Stomach (tissue), 9 donors: ENCODE data around the gene OOSP4B. TPM values are rescaled to one million over a fixed set of nuclear protein-coding genes. Genes with fewer than 3 reads are reported as not detected.

ENCODE experiments used
- DNase-seq, 2 donors: peaks; one replicate each; pipeline versions ENCODE4 v3.0.0 to v3.0.0-alpha.2; 2013 to 2019
- H3K27ac ChIP-seq, 5 donors: fragments of 200-600 bp in 4 of 5; sonication (generic) in 4 of 5; one replicate each; pipeline ENCODE4 v1.5.1; 2013 to 2019; ENCODE audit warnings: mild to moderate bottlenecking in 1 of 5, moderate library complexity in 1 of 5
- H3K27me3 ChIP-seq, 3 donors: fragments of 200-600 bp; sonication (generic); one replicate each; pipeline ENCODE4 v1.5.1; 2017 to 2019; ENCODE audit warnings: mixed run types in 1 of 3
- H3K36me3 ChIP-seq, 4 donors: fragments of 200-600 bp; sonication (generic); 1 replicate in 3 of 4; 2 replicates in 1 of 4; pipeline ENCODE4 v1.5.1; 2016 to 2019
- H3K4me1 ChIP-seq, 4 donors: fragments of 200-600 bp; sonication (generic); one replicate each; pipeline ENCODE4 v1.5.1; 2016 to 2019
- H3K4me3 ChIP-seq, 4 donors: fragments of 200-600 bp; sonication (generic) in 3 of 4; one replicate each; pipeline ENCODE4 v1.5.1; 2016 to 2019; ENCODE audit warnings: mild to moderate bottlenecking in 1 of 4
- H3K9me3 ChIP-seq, 4 donors: fragments of 200-600 bp; sonication (generic); one replicate each; pipeline ENCODE4 v1.5.1; 2016 to 2019
- CTCF ChIP-seq, 7 experiments: fragments of 450-650 bp in 4 of 7; fragments of 200-600 bp in 3 of 7; sonication (generic) in 3 of 7; IDR thresholded peaks; one replicate each; pipeline ENCODE4 v1.5.1; 2016 to 2019; ENCODE audit warnings: antibody characterized with exemption in 7 of 7, control low read depth in 2 of 7, mild to moderate bottlenecking in 1 of 7
- EP300 ChIP-seq: sonication (generic); formaldehyde crosslinking; IDR thresholded peaks from one replicate; pipeline ENCODE4 v1.6.1; 2017; ENCODE audit warnings: antibody characterized with exemption
- POLR2A ChIP-seq, 4 donors: fragments of 450-650 bp; IDR thresholded peaks; one replicate each; pipeline ENCODE4 v1.6.1; 2016; ENCODE audit warnings: antibody characterized with exemption in 4 of 4, control low read depth in 2 of 4, mild to moderate bottlenecking in 1 of 4, moderate library complexity in 1 of 4
- POLR2AphosphoS5 ChIP-seq, 3 donors: sonication (generic); formaldehyde crosslinking; IDR thresholded peaks; one replicate each; pipeline ENCODE4 v1.6.1; 2016; ENCODE audit warnings: antibody characterized with exemption in 3 of 3
- WGBS, 5 donors: extraction: QIAGEN DNeasy Blood & Tissue Kit in 3 of 5; methylation state at CpG; one replicate each; pipeline versions ENCODE4 v1.1.5 to v1.1.7; 2013 to 2018; 5-methylcytosine and 5-hydroxymethylcytosine counted together
- intact Hi-C: fragments of 100-400 bp; cut with DNase I; formaldehyde crosslinking; loops from one replicate; pipeline ENCODE4 v1.15.1; 2023; ENCODE audit warnings: low total_unique reads
- polyA plus RNA-seq, 3 donors: library from polyadenylated mRNA; stranded (reverse); fragments of 200-250 nt; gene quantifications; one replicate each; pipeline ENCODE4 v1.2.3, GENCODE V29; 2013
- total RNA-seq, 5 donors: library from RNA; depleted of rRNA; stranded (reverse); fragments of >200 nt; gene quantifications; one replicate each; pipeline versions ENCODE4 v1.1.0 to v1.2.3, GENCODE V29; 2014 to 2016
- donor health status: healthy with polysubstance abuse.
- donor health status: Bipolar disorder and iron deficiency.
- donor health status: healthy.

OOSP4B gene
- total and polyA plus RNA-seq, 8 donors: not detected

GRCh38 chr11:59992425-59992824 is 24.6 kb upstream of the OOSP4B start:
- 53 to 80% (median 74%) methylated on average over 5 of the region's 5 CpGs for WGBS, 5 donors

GRCh38 chr11:59997800-59998199 is 19.2 kb upstream of the OOSP4B start:
- Histone ChIP-seq H3K36me3 (no peaks in the 10 kb centered on the region), H3K4me1 (no peaks in the 10 kb centered on the region), H3K9me3 (no peaks in the 10 kb centered on the region), H3K27ac (no peak overlapping the region), H3K4me3 (no peak overlapping the region), H3K27me3 (no peaks in the 10 kb centered on the region)
- TF ChIP-seq POLR2A (IDR thresholded peaks at IDR 0.05): no peak
- TF ChIP-seq POLR2AphosphoS5 (IDR thresholded peaks at IDR 0.05): no peak
- TF ChIP-seq CTCF (IDR thresholded peaks at IDR 0.05): no peak
- no peak for TF ChIP-seq EP300
- no peak for DNase-seq
- 59 to 74% (median 62%) methylated on average over 2 of the region's 2 CpGs for WGBS, 5 donors
- intact Hi-C loops: no loop called here

More at GRCh38 chr11:59992425-59992824, 24.6 kb upstream of the OOSP4B start:
- no peak for DNase-seq
- TF ChIP-seq POLR2AphosphoS5 (IDR thresholded peaks at IDR 0.05) (no peak), EP300 (no peak), POLR2A (IDR thresholded peaks at IDR 0.05) (no peak), CTCF (IDR thresholded peaks at IDR 0.05) (no peak)
- Histone ChIP-seq H3K4me1 (no peaks in the 10 kb centered on the region), H3K9me3 (peaks cover 0 to 17% (median 3%) of the 10 kb centered on the region in 4 donors), H3K27me3 (no peaks in the 10 kb centered on the region), H3K27ac (no peak overlapping the region), H3K36me3 (no peaks in the 10 kb centered on the region), H3K4me3 (no peak overlapping the region)
- intact Hi-C loops: no loop called here

- WGBS, 5 donors: 79 to 91% (median 82%) methylated on average over 4 of the region's 4 CpGs
- TF ChIP-seq POLR2A (IDR thresholded peaks at IDR 0.05) (no peak), CTCF (IDR thresholded peaks at IDR 0.05) (no peak)
- Histone ChIP-seq H3K9me3 (no peaks in the 10 kb centered on the region), H3K4me1 (no peaks in the 10 kb centered on the region), H3K27ac (no peak overlapping the region), H3K36me3 (no peaks in the 10 kb centered on the region), H3K27me3 (no peaks in the 10 kb centered on the region), H3K4me3 (no peak overlapping the region)
- no peak for DNase-seq
- intact Hi-C loops: no loop called here
These were observed 17.3 kb upstream of the OOSP4B start for GRCh38 chr11:59999691-60000090.

GRCh38 chr11:60003729-60004128 is 13.3 kb upstream of the OOSP4B start:
- no peaks in the 10 kb centered on the region for H3K36me3 ChIP-seq
- intact Hi-C loops: no loop called here
- no peaks in the 10 kb centered on the region for H3K27me3 ChIP-seq
- no peak overlapping the region for H3K4me3 ChIP-seq
- no peak for DNase-seq
- H3K4me1 ChIP-seq: no peaks in the 10 kb centered on the region
- no peak overlapping the region for H3K27ac ChIP-seq
- H3K9me3 ChIP-seq: no peaks in the 10 kb centered on the region
- no peak for TF ChIP-seq POLR2A (IDR thresholded peaks at IDR 0.05)
- no peak for TF ChIP-seq POLR2AphosphoS5 (IDR thresholded peaks at IDR 0.05)
- TF ChIP-seq EP300: no peak
- no peak for TF ChIP-seq CTCF (IDR thresholded peaks at IDR 0.05)
- 71 to 93% (median 86%) methylated on average over 2 of the region's 2 CpGs for WGBS, 5 donors
